Inflammatory macrophage (primary cell): ENCODE data around the gene ARHGAP20.
"Not testable (repeated sequence)": the region's sequence is repeated elsewhere in the genome, so short reads cannot be mapped to it uniquely, and the experiment has no call there.

Experiments used
- DNase-seq, 2 donors: peaks; one replicate each; pipeline ENCODE4 v3.0.0-alpha.2; 2020 to 2022

Gene ARHGAP20

GRCh38 chr11:110720431-110721275 is 8.4 kb upstream of the ARHGAP20 start:
- no peak for DNase-seq

GRCh38 chr11:110716361-110716760 is 4.1 kb upstream of the ARHGAP20 start:
- DNase-seq = no peak

GRCh38 chr11:110715541-110715940 is 3.3 kb upstream of the ARHGAP20 start:
- DNase-seq = no peak

- no peak for DNase-seq
These were observed 1.2 kb upstream of the ARHGAP20 start for GRCh38 chr11:110713449-110713776.

GRCh38 chr11:110712659-110713448 is 617 bp upstream of the ARHGAP20 start:
- DNase-seq = peak; percentile 31 to 47

GRCh38 chr11:110711448-110711775 is 825 bp downstream of the ARHGAP20 start:
- no peak for DNase-seq

GRCh38 chr11:110710628-110711381 is 1.4 kb downstream of the ARHGAP20 start:
- DNase-seq = peak in 1 of 2 donors; percentile 7

GRCh38 chr11:110704210-110704864 is 7.9 kb downstream of the ARHGAP20 start:
- DNase-seq = no peak

- no peak for DNase-seq
These were observed 20.3 kb downstream of the ARHGAP20 start for GRCh38 chr11:110691926-110692325.

- DNase-seq = no peak
These were observed 22.9 kb downstream of the ARHGAP20 start for GRCh38 chr11:110689306-110689705.

GRCh38 chr11:110679323-110679975 is 32.8 kb downstream of the ARHGAP20 start:
- no peak for DNase-seq

- no peak for DNase-seq
These were observed 36.7 kb downstream of the ARHGAP20 start for GRCh38 chr11:110675548-110675947.

- no peak for DNase-seq
These were observed 46.4 kb downstream of the ARHGAP20 start for GRCh38 chr11:110665689-110666465.

- DNase-seq = no peak
These were observed 56.3 kb downstream of the ARHGAP20 start for GRCh38 chr11:110655967-110656366.

GRCh38 chr11:110654456-110654855 is 57.8 kb downstream of the ARHGAP20 start:
- DNase-seq = no peak

- DNase-seq = no peak
These were observed 67.0 kb downstream of the ARHGAP20 start for GRCh38 chr11:110645253-110645652.

GRCh38 chr11:110634370-110634769 is 77.9 kb downstream of the ARHGAP20 start:
- no peak for DNase-seq

GRCh38 chr11:110631551-110631950 is 80.7 kb downstream of the ARHGAP20 start:
- no peak for DNase-seq

GRCh38 chr11:110629594-110629993 is 82.6 kb downstream of the ARHGAP20 start:
- peak in 1 of 2 donors; percentile 0 for DNase-seq

GRCh38 chr11:110621826-110622225 is 90.4 kb downstream of the ARHGAP20 start:
- DNase-seq = no peak

GRCh38 chr11:110619366-110619765 is 92.9 kb downstream of the ARHGAP20 start:
- not testable (repeated sequence) for DNase-seq
